Body of pancreas (tissue), 4 donors: ENCODE results near the gene PLD6. TPM values are rescaled to one million over a fixed set of nuclear protein-coding genes. Genes with fewer than 3 reads are reported as not detected.

Source experiments
- ATAC-seq: fragments of 150-250 bp; one replicate; pipeline ENCODE4 v1.9.1; 2016
- DNase-seq, 4 donors: peaks; one replicate each; pipeline ENCODE4 v3.0.0-alpha.2; 2019
- H3K27ac ChIP-seq, 4 donors: fragments of 200-600 bp; sonication (generic); 1 replicate in 3 of 4; 2 replicates in 1 of 4; pipeline versions ENCODE4 v1.5.1 to v1.6.1; 2016 to 2019; ENCODE audit warnings: mild to moderate bottlenecking in 1 of 4, mixed read lengths in 1 of 4, moderate library complexity in 1 of 4
- H3K27me3 ChIP-seq, 2 donors: fragments of 200-600 bp; sonication (generic); one replicate each; pipeline ENCODE4 v1.6.0; 2016; ENCODE audit warnings: mild to moderate bottlenecking in 1 of 2
- H3K36me3 ChIP-seq, 2 donors: fragments of 200-600 bp; sonication (generic); replicated peaks in 1 of 2; 2 replicates each; pipeline ENCODE4 v1.5.1; 2016; ENCODE audit warnings: low read depth in 2 of 2; ENCODE audit not compliant: insufficient read depth in 1 of 2
- H3K4me1 ChIP-seq: fragments of 200-600 bp; sonication (generic); one replicate; pipeline ENCODE4 v1.6.0; 2016
- H3K4me3 ChIP-seq, 2 donors: fragments of 200-600 bp; sonication (generic); 1 replicate in 1 of 2; 2 replicates in 1 of 2; pipeline ENCODE4 v1.5.1; 2016 to 2019
- H3K9me3 ChIP-seq, 3 donors: fragments of 200-600 bp; sonication (generic); 1 replicate in 2 of 3; 2 replicates in 1 of 3; pipeline ENCODE4 v1.5.1; 2016
- POLR2A ChIP-seq, 3 donors: fragments of 450-650 bp; IDR thresholded peaks; one replicate each; pipeline ENCODE4 v1.6.1; 2016; ENCODE audit warnings: antibody characterized with exemption in 3 of 3, mild to moderate bottlenecking in 2 of 3
- WGBS, 2 donors: methylation state at CpG; one replicate each; pipeline ENCODE4 v1.1.5; 2017; 5-methylcytosine and 5-hydroxymethylcytosine counted together
- intact Hi-C: fragments of 100-400 bp; cut with DNase I; formaldehyde crosslinking; loops from one replicate; pipeline ENCODE4 v1.15.1; 2023
- total RNA-seq, 2 donors: library from RNA; depleted of rRNA; stranded (reverse); fragments of >200 nt; gene quantifications; one replicate each; pipeline ENCODE4 v1.1.0, GENCODE V29; 2016
- TF ChIP-seq, protein P1 (sequence below), 7 experiments: fragments of 450-650 bp in 4 of 7; fragments of 200-600 bp in 3 of 7; sonication (generic) in 3 of 7; IDR thresholded peaks; one replicate each; pipeline ENCODE4 v1.5.1; 2016 to 2019; ENCODE audit warnings: antibody characterized with exemption in 7 of 7

PLD6 gene
- total RNA-seq, 2 donors from 2014 or later: 3.6 to 6.6 TPM

DNA sequence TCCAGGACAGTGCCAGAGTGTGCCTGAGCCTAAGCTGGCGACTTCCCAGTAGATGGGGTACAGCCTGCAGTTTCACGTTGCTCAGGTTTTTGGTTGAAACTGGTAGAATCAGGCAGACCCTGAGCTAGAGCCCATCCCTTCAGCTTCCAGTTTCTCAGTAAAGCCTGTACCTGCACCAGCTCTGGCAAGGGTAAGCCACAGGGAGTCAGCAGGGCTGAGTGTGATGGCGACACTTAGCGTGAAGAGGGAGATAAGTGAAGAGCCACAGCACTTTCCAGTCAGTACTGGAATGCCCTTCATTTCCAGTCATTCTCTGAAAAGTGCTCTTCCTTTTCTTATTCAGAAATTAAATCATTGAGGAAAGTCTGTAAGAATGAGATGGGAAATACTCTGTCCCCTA, 22.4 kb downstream of the PLD6 start:
- TF ChIP-seq POLR2A (IDR thresholded peaks at IDR 0.05): no peak
- TF ChIP-seq, protein P1, sequence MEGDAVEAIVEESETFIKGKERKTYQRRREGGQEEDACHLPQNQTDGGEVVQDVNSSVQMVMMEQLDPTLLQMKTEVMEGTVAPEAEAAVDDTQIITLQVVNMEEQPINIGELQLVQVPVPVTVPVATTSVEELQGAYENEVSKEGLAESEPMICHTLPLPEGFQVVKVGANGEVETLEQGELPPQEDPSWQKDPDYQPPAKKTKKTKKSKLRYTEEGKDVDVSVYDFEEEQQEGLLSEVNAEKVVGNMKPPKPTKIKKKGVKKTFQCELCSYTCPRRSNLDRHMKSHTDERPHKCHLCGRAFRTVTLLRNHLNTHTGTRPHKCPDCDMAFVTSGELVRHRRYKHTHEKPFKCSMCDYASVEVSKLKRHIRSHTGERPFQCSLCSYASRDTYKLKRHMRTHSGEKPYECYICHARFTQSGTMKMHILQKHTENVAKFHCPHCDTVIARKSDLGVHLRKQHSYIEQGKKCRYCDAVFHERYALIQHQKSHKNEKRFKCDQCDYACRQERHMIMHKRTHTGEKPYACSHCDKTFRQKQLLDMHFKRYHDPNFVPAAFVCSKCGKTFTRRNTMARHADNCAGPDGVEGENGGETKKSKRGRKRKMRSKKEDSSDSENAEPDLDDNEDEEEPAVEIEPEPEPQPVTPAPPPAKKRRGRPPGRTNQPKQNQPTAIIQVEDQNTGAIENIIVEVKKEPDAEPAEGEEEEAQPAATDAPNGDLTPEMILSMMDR (IDR thresholded peaks at IDR 0.05): no peak
- no peak overlapping the region for H3K27ac ChIP-seq
- WGBS, 2 donors: 83 to 89% methylated on average over 4 of the region's 4 CpGs
- peaks cover 14 to 21% of the 10 kb centered on the region in 2 donors for H3K36me3 ChIP-seq
- DNase-seq: no peak
- H3K9me3 ChIP-seq: no peaks in the 10 kb centered on the region
- no peak for ATAC-seq
- intact Hi-C loops: no loop called here
- no peak overlapping the region for H3K4me3 ChIP-seq
- H3K27me3 ChIP-seq: no peaks in the 10 kb centered on the region
- H3K4me1 ChIP-seq: peaks cover 26% of the 10 kb centered on the region

DNA sequence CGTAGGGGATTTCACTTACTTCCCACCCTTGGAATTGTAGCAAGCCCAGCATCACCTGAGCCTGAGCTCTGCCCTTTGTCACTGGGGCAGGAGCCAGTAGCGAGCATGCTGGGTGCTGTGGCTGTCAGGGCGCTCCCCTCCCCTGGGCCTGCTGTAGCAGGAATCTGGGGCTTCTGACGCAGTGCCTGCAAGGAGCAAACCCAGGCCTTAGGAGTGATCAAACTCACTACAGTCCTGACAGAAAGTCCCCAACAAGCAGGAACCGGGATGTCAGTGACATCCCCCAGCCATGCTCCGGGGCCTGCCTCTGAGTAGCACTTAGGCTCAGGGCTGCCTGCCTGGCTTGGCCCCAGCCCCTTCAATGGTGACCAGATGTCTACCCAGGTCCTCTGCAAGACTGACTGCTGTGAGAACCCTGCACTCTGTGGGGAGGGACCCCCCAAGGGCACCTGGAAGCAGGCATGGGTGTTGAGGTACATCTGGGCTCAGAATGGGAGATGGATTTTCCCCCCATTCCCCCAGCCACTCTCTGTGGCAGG, 23.5 kb downstream of the PLD6 start:
- Histone ChIP-seq H3K4me1 (peaks cover 26% of the 10 kb centered on the region), H3K36me3 (peaks cover 14 to 28% of the 10 kb centered on the region in 2 donors), H3K4me3 (no peak overlapping the region), H3K27ac (no peak overlapping the region), H3K27me3 (no peaks in the 10 kb centered on the region), H3K9me3 (no peaks in the 10 kb centered on the region)
- no peak for DNase-seq
- TF ChIP-seq, protein P1 (IDR thresholded peaks at IDR 0.05): no peak
- TF ChIP-seq POLR2A (IDR thresholded peaks at IDR 0.05): no peak
- intact Hi-C loops: no loop called here
- WGBS, 2 donors: 92 to 93% methylated on average over 3 to 6 of the region's 6 CpGs
- no peak for ATAC-seq

DNA sequence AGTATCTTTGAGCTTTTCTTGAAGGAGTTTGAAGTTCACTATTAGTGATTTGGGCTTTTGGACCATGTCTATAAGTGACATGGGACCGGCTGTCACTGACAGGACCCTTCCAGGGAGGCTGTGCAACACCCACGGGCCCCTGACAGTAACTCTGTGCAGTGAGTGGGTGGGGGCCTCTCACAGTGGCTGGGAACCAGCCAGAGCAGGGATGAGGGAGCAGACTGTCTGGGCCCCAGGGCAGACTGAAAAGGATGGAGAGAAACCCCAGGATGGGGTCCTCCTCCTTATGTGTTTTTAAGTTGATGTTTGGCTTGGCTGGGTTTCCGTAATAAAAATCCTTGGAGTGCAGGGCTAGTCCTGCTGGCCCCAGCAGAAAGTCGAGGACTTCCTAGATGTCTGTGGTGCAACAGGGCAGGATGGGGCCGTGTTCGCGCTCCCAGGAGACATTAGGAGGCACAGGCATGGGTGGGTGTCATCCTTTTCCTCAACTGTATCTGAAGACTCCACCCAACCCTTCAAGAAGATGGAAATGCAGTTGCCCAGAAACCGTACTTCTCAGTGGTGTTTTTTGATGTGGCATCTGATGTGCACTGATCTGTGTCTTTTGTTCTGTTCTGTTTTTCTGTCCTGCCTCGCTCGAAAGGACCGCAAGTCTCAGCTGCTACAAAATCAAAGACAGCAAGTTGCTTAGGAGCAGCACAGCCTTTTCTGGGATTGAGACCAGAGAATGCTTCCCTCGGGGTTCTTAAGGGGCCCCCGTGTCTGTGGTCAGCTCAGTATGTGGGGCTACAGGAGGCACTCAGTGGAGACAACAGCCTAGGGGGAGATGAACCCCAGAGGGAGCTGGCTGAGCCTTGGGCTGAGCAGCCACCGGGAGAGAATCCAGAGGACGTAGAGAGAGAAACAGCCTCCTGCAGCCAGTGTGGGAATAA, 24.2 kb downstream of the PLD6 start:
- H3K4me3 ChIP-seq: no peak overlapping the region
- no peaks in the 10 kb centered on the region for H3K27me3 ChIP-seq
- peaks cover 14 to 31% of the 10 kb centered on the region in 2 donors for H3K36me3 ChIP-seq
- peaks cover 20% of the 10 kb centered on the region for H3K4me1 ChIP-seq
- TF ChIP-seq, protein P1 (IDR thresholded peaks at IDR 0.05): no peak
- TF ChIP-seq POLR2A (IDR thresholded peaks at IDR 0.05): no peak
- no peak overlapping the region for H3K27ac ChIP-seq
- ATAC-seq (no peak), DNase-seq (no peak)
- no peaks in the 10 kb centered on the region for H3K9me3 ChIP-seq
- 85 to 88% methylated on average over 15 of the region's 15 CpGs for WGBS, 2 donors
- intact Hi-C loops: no loop called here

DNA sequence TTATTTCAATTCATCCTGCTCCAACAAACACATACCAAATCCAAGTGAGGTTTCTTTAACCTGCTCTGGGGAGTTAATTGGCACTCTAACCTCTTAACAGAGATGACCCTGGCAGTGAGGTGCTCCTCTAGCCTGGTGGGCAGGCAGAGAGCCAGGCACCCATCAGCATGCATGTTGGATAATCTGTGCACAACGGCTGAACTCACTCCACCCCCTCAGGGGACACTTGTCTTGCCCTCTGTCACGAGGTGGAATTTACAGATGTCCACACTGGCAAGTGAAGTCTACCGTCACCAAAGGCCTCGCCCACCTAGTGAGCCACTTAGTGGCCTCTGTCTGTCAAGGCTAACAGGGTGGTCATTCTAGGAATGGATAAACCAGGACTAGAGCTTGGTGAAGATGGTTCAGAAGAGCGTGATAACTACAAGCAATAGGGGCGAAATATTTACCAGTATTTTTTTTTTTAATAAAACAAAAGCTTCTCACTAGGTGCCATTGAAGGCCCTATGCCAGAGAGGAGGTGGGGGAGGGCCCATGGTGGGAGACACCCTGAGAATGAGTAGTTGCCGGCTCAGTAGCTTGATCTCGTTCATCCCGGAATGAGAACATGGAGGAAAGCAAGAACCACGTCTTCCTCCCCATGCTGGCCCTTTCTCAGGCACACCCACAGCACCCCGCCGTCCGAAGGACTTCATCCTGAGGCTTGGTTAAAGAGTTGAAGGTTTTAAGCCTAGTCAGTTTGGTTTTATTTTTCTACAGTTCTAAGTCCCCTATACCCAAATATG, 25.2 kb downstream of the PLD6 start:
- H3K36me3 ChIP-seq: peaks cover 14 to 34% of the 10 kb centered on the region in 2 donors
- intact Hi-C loops: no loop called here

More for the DNA sequence above, 25.2 kb downstream of the PLD6 start:
- WGBS, 2 donors: 83 to 86% methylated on average over 13 of the region's 13 CpGs
- no peak for TF ChIP-seq POLR2A (IDR thresholded peaks at IDR 0.05)
- TF ChIP-seq, protein P1 (IDR thresholded peaks at IDR 0.05): no peak
- Histone ChIP-seq H3K4me1 (peaks cover 10% of the 10 kb centered on the region), H3K4me3 (no peak overlapping the region), H3K9me3 (no peaks in the 10 kb centered on the region), H3K27ac (no peak overlapping the region), H3K27me3 (no peaks in the 10 kb centered on the region)
- ATAC-seq: no peak
- DNase-seq: no peak
